Hematopoietic multipotent progenitor cell treated with erythropoietin and hydrocortisone succinate and interleukin-3 and kit ligand, for 8 days (in vitro differentiated cells): Measurements from ENCODE around the gene STK16.
"Not testable (repeated sequence)": the region's sequence is repeated elsewhere in the genome, so short reads cannot be mapped to it uniquely, and the experiment has no call there.

Experiments
- DNase-seq: peaks from one replicate; pipeline ENCODE4 v3.0.0-alpha.2; 2015

STK16 gene

GRCh38 chr2:219245148-219245898, at the start of gene STK16, which contains the start of gene GLB1L:
Gene STK16 (plus strand): TSS chr2:219245479. CDS start chr2:219246000, 521 bp downstream.
Gene GLB1L (minus strand): TSS chr2:219245444. CDS start chr2:219243573, 1,871 bp downstream.
- peak; percentile 89 for DNase-seq

GRCh38 chr2:219197388-219197787, 47.9 kb upstream of the STK16 start:
- peak; percentile 0 for DNase-seq

GRCh38 chr2:219198974-219199373, 46.3 kb upstream of the STK16 start:
- DNase-seq = peak; percentile 0

GRCh38 chr2:219199470-219200211, 45.6 kb upstream of the STK16 start:
- peak; percentile 0 for DNase-seq

GRCh38 chr2:219200502-219201326, 44.6 kb upstream of the STK16 start:
- DNase-seq = peak; percentile 1

- DNase-seq = not testable (repeated sequence)
Measured at GRCh38 chr2:219201331-219201730, 43.9 kb upstream of the STK16 start.

- no peak for DNase-seq
Measured at GRCh38 chr2:219204425-219205164, 40.7 kb upstream of the STK16 start.

- DNase-seq = peak; percentile 0
Measured at GRCh38 chr2:219205165-219205538, 40.1 kb upstream of the STK16 start.

- no peak for DNase-seq
Measured at GRCh38 chr2:219205981-219206327, 39.3 kb upstream of the STK16 start.

GRCh38 chr2:219206328-219207133, 38.7 kb upstream of the STK16 start, which contains the start of gene ZFAND2B:
Gene ZFAND2B (plus strand): TSS chr2:219206782. CDS start chr2:219206988, 206 bp downstream.
- peak; percentile 93 for DNase-seq

- peak; percentile 1 for DNase-seq
Measured at GRCh38 chr2:219207134-219207883, 38.0 kb upstream of the STK16 start.

GRCh38 chr2:219207884-219208740, 37.2 kb upstream of the STK16 start:
- DNase-seq = peak; percentile 2

- DNase-seq = no peak
Measured at GRCh38 chr2:219209236-219210195, 35.8 kb upstream of the STK16 start.

- DNase-seq = no peak
Measured at GRCh38 chr2:219210196-219210885, 34.9 kb upstream of the STK16 start.

- peak; percentile 0 for DNase-seq
Measured at GRCh38 chr2:219210886-219211362, 34.4 kb upstream of the STK16 start.

GRCh38 chr2:219213026-219213415, 32.3 kb upstream of the STK16 start:
- DNase-seq = no peak

GRCh38 chr2:219213486-219214071, 31.7 kb upstream of the STK16 start:
- DNase-seq = no peak
